ENCODE data around the gene ZNF692. TPM values are rescaled to one million over a fixed set of nuclear protein-coding genes. Genes with fewer than 3 reads are reported as not detected.

The ZNF692 gene
- total and polyA plus RNA-seq, 2 of the 13 experiments (the other 11 are each of a cell fraction or from before 2014, with no cell fraction given), result 27.3 to 45.8 TPM

DNA sequence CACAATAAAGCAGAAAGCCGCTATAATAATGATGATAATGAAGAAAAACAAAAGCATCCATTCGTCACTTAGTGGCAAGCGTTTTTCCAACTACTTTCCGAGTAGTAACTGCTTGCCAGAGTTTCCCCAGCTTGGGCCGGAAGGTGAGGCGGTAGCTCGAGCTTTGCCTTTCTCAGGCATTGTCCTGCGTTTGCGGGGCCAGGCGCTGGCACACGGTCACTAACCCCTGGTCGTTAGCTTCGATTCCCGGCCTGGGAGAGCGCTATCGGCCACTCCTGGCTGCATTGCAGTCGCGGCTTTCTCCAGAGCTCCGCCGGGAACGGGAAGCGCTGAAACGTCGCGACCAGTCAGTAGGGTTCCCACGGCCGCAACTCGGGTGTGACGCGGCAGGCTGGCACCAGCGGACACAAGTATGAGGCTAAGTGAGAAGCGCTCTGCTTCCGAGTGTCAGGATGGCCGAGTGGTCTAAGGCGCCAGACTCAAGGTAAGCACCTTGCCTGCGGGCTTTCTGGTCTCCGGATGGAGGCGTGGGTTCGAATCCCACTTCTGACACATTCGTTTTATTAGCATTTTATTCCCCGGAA, 14.6 kb upstream of the ZNF692 start (continued):
- TF ChIP-seq, protein P1, sequence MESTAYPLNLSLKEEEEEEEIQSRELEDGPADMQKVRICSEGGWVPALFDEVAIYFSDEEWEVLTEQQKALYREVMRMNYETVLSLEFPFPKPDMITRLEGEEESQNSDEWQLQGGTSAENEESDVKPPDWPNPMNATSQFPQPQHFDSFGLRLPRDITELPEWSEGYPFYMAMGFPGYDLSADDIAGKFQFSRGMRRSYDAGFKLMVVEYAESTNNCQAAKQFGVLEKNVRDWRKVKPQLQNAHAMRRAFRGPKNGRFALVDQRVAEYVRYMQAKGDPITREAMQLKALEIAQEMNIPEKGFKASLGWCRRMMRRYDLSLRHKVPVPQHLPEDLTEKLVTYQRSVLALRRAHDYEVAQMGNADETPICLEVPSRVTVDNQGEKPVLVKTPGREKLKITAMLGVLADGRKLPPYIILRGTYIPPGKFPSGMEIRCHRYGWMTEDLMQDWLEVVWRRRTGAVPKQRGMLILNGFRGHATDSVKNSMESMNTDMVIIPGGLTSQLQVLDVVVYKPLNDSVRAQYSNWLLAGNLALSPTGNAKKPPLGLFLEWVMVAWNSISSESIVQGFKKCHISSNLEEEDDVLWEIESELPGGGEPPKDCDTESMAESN (CRISPR knock-in tag; conservative IDR thresholded peaks at IDR 0.05), result peak; percentile 72
- TF ChIP-seq ZNF432 (CRISPR knock-in tag; IDR thresholded peaks at IDR 0.05; ENCODE audit: borderline replicate concordance), result no peak
- TF ChIP-seq ARNTL (CRISPR knock-in tag; IDR thresholded peaks at IDR 0.05), result 0 out of 2 replicates have a peak, but pooled peaks have one; percentile 33
- TF ChIP-seq ZFY (CRISPR knock-in tag; IDR thresholded peaks at IDR 0.05), result peak; percentile 70; the same call in 1 of the 2 replicates
- peak; percentile 87; the same call in 1 of the 2 replicates for TF ChIP-seq SNAPC2 (CRISPR knock-in tag; IDR thresholded peaks at IDR 0.05)
- TF ChIP-seq, protein P2, sequence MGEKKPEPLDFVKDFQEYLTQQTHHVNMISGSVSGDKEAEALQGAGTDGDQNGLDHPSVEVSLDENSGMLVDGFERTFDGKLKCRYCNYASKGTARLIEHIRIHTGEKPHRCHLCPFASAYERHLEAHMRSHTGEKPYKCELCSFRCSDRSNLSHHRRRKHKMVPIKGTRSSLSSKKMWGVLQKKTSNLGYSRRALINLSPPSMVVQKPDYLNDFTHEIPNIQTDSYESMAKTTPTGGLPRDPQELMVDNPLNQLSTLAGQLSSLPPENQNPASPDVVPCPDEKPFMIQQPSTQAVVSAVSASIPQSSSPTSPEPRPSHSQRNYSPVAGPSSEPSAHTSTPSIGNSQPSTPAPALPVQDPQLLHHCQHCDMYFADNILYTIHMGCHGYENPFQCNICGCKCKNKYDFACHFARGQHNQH (CRISPR knock-in tag; IDR thresholded peaks at IDR 0.05), result peak; percentile 80
- TF ChIP-seq PRDM4 (CRISPR knock-in tag; IDR thresholded peaks at IDR 0.05; ENCODE audit: borderline replicate concordance), result peak; percentile 82; the same call in 1 of the 2 replicates
- TF ChIP-seq, protein P3, sequence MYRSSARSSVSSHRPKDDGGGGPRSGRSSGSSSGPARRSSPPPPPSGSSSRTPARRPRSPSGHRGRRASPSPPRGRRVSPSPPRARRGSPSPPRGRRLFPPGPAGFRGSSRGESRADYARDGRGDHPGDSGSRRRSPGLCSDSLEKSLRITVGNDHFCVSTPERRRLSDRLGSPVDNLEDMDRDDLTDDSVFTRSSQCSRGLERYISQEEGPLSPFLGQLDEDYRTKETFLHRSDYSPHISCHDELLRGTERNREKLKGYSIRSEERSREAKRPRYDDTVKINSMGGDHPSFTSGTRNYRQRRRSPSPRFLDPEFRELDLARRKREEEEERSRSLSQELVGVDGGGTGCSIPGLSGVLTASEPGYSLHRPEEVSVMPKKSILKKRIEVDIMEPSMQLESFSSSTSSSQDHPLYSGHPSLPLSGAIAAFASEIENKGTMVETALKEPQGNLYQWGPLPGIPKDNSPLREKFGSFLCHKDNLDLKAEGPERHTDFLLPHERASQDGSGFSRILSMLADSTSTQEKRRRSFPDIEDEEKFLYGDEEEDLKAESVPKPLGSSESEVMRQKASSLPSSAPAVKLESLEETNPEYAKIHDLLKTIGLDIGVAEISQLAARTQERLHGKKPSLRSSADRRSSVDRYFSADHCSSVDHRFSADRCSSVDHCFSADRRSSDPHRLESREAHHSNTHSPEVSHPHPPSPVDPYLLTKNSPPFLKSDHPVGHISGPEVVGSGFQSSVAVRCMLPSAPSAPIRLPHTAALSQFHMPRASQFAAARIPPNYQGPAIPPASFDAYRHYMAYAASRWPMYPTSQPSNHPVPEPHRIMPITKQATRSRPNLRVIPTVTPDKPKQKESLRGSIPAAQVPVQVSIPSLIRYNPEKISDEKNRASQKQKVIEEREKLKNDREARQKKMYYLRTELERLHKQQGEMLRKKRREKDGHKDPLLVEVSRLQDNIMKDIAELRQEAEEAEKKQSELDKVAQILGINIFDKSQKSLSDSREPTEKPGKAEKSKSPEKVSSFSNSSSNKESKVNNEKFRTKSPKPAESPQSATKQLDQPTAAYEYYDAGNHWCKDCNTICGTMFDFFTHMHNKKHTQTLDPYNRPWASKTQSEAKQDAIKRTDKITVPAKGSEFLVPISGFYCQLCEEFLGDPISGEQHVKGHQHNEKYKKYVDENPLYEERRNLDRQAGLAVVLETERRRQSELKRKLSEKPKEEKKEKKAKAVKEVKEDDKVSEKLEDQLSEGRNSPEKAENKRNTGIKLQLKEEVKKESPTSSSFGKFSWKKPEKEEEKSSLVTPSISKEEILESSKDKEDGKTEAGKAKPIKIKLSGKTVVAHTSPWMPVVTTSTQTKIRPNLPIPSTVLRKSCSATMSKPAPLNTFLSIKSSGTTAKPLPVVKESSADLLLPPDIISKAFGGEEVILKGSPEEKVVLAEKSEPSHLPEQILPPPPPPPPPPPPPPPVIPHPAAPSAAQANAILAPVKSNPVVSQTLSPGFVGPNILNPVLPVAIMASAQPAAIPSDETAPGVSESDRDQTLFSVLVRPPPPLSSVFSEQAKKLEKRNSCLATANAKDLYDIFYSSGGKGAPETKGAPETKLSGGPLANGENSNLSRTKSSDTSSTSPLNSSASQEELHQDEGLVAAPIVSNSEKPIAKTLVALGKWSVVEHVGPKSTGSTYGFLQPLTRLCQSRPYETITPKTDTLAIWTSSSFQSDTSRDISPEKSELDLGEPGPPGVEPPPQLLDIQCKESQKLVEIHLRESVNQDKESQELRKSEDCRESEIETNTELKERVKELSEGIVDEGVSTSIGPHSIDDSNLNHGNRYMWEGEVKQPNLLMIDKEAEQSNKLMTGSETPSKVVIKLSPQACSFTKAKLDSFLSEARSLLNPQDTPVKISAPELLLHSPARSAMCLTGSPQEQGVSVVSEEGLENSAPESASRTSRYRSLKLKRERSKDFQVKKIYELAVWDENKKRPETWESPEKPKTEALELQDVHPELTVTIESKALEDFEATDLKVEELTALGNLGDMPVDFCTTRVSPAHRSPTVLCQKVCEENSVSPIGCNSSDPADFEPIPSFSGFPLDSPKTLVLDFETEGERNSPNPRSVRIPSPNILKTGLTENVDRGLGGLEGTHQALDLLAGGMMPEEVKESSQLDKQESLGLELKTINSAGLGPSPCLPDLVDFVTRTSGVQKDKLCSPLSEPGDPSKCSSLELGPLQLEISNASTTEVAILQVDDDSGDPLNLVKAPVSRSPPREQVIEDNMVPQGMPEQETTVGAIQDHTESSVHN (CRISPR knock-in tag; IDR thresholded peaks at IDR 0.05), result 0 out of 2 replicates have a peak, but pooled peaks have one; percentile 61
- TF ChIP-seq GABPA (IDR thresholded peaks at IDR 0.05; ENCODE audit: low read depth, low read length), result no peak
- peak; percentile 55; the same call in 1 of the 2 replicates for TF ChIP-seq GABPA (CRISPR knock-in tag; IDR thresholded peaks at IDR 0.05; ENCODE audit: low read depth)
- no peak for TF ChIP-seq KDM3A (CRISPR knock-in tag; IDR thresholded peaks at IDR 0.05; ENCODE audit: low read depth)
- no peak for TF ChIP-seq ZNF326 (CRISPR knock-in tag; IDR thresholded peaks at IDR 0.05; ENCODE audit: borderline replicate concordance)
- TF ChIP-seq, protein P4, sequence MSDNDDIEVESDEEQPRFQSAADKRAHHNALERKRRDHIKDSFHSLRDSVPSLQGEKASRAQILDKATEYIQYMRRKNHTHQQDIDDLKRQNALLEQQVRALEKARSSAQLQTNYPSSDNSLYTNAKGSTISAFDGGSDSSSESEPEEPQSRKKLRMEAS (IDR thresholded peaks at IDR 0.05), result 0 out of 2 replicates have a peak, but pooled peaks have one; percentile 0

All from HepG2 (cell line).